ENCODE measurements around the gene CXCR6.

The CXCR6 gene

GRCh38 chr3:45910892-45911291, 32.4 kb upstream of the CXCR6 start:
- DNase-seq (ENCODE audit: extremely low read depth, insufficient read length), result no peak
- H3K4me3 ChIP-seq (replicated peaks; ENCODE audit: low read depth, low read length), result no peak overlapping the region
- H3K36me3 ChIP-seq (ENCODE audit: control insufficient read depth, insufficient read depth, low read length), result no peaks in the 10 kb centered on the region
- TF ChIP-seq CTCF (IDR thresholded peaks at IDR 0.05; ENCODE audit: insufficient read depth, low read length, poor library complexity, severe bottlenecking), result no peak
- peaks cover 1% of the 10 kb centered on the region for H3K27me3 ChIP-seq (replicated peaks; ENCODE audit: control insufficient read depth, insufficient read depth, low read length)

GRCh38 chr3:45911511-45912226, 31.6 kb upstream of the CXCR6 start:
- no peaks in the 10 kb centered on the region for H3K36me3 ChIP-seq (ENCODE audit: control insufficient read depth, insufficient read depth, low read length)
- peaks cover 1% of the 10 kb centered on the region for H3K27me3 ChIP-seq (replicated peaks; ENCODE audit: control insufficient read depth, insufficient read depth, low read length)
- TF ChIP-seq CTCF (IDR thresholded peaks at IDR 0.05; ENCODE audit: insufficient read depth, low read length, poor library complexity, severe bottlenecking), result no peak
- H3K4me3 ChIP-seq (replicated peaks; ENCODE audit: low read depth, low read length), result no peak overlapping the region
- DNase-seq (ENCODE audit: extremely low read depth, insufficient read length), result no peak

- DNase-seq (ENCODE audit: extremely low read depth, insufficient read length), result no peak
- no peak for TF ChIP-seq CTCF (IDR thresholded peaks at IDR 0.05; ENCODE audit: insufficient read depth, low read length, poor library complexity, severe bottlenecking)
- Histone ChIP-seq H3K4me3 (replicated peaks; ENCODE audit: low read depth, low read length) (no peak overlapping the region), H3K36me3 (ENCODE audit: control insufficient read depth, insufficient read depth, low read length) (no peaks in the 10 kb centered on the region), H3K27me3 (replicated peaks; ENCODE audit: control insufficient read depth, insufficient read depth, low read length) (peaks cover 1% of the 10 kb centered on the region)
These were observed 30.8 kb upstream of the CXCR6 start for GRCh38 chr3:45912435-45912834.

GRCh38 chr3:45914362-45915058, 28.8 kb upstream of the CXCR6 start:
- no peak for TF ChIP-seq CTCF (IDR thresholded peaks at IDR 0.05; ENCODE audit: insufficient read depth, low read length, poor library complexity, severe bottlenecking)
- no peaks in the 10 kb centered on the region for H3K36me3 ChIP-seq (ENCODE audit: control insufficient read depth, insufficient read depth, low read length)
- no peak overlapping the region for H3K4me3 ChIP-seq (replicated peaks; ENCODE audit: low read depth, low read length)
- no peak for DNase-seq (ENCODE audit: extremely low read depth, insufficient read length)
- peaks cover 1% of the 10 kb centered on the region for H3K27me3 ChIP-seq (replicated peaks; ENCODE audit: control insufficient read depth, insufficient read depth, low read length)

GRCh38 chr3:45915059-45915439, 28.2 kb upstream of the CXCR6 start:
- Histone ChIP-seq H3K27me3 (replicated peaks; ENCODE audit: control insufficient read depth, insufficient read depth, low read length) (peaks cover 1% of the 10 kb centered on the region), H3K4me3 (replicated peaks; ENCODE audit: low read depth, low read length) (no peak overlapping the region), H3K36me3 (ENCODE audit: control insufficient read depth, insufficient read depth, low read length) (no peaks in the 10 kb centered on the region)
- DNase-seq (ENCODE audit: extremely low read depth, insufficient read length), result no peak
- no peak for TF ChIP-seq CTCF (IDR thresholded peaks at IDR 0.05; ENCODE audit: insufficient read depth, low read length, poor library complexity, severe bottlenecking)

Data from GM06990 (cell line).